GM19193 (cell line): ENCODE measurements around the gene FZD10.

Experiments
- POLR2A ChIP-seq: IDR thresholded peaks from 4 replicates; pipeline ENCODE4 v1.6.1; 2011; ENCODE audit not compliant: insufficient read depth, insufficient read length; ENCODE audit errors: extremely low read depth

The FZD10 gene

DNA sequence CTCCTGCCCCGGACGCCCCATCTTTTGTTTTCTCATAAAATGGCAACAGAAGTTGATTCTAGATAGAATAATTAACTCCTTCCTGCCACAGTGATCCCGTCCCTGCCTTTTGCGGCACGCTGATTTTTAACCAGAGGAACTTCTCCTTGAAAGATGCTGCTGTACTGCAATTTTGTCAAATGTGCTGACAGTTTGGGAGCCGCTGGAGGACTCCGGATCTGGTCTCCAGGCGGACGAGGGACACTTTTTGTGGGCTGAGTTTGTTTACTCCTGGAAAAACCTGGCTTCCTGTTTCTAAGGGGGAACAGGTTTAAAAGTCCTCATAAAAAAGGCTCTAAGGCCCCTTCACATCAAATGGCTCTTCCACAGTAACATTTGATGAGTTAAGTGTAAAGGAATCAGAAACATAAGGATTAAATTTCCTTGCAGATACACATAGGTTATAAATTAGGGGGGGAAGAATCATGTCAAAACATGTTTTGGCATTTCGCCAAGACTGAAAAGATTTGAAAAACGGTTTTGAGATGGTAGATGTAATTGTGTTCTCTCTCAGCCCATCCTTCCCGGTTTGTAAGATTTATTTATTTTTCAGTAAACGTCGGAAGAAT lies 15.5 kb downstream of the FZD10 start:
- TF ChIP-seq POLR2A, result no peak

DNA sequence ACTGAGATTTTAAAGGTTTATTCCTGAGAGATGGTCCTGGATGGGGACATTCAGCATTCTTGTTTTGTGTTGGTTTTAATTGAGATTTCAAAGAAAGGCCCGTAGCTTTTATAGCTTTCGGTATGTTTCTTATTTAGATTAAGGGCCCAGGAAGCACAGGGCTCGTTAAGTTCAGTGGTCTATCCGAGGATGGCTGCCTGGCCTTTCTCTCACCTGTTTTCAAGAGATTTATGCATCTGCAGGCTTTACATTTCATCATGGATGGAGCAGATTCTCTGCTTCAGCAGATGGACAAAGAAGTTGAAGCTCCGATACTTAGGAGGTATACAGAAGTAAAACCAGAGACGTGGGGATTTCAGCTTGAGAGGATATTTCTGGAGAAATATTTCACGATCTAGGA lies 16.0 kb downstream of the FZD10 start:
- TF ChIP-seq POLR2A, result no peak

DNA sequence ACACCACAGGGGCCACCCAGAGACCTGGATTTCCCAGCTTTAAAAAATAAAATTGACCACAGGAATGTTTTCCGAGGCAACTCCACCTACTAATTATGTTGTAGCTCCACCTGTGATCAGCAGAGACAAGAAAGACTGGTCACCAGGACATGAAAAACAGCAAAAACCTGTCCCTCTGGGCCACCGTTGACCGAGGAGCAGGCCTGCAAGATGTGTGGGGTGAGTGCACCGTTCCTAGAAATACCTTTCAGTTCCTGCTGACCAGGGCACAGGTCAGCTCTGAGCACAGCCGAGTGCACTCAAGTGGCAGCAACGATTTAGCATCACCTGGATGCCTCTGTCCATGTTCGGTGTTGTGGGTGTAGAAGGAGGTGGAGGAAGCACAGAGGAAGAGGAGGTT lies 16.9 kb downstream of the FZD10 start:
- no peak for TF ChIP-seq POLR2A

DNA sequence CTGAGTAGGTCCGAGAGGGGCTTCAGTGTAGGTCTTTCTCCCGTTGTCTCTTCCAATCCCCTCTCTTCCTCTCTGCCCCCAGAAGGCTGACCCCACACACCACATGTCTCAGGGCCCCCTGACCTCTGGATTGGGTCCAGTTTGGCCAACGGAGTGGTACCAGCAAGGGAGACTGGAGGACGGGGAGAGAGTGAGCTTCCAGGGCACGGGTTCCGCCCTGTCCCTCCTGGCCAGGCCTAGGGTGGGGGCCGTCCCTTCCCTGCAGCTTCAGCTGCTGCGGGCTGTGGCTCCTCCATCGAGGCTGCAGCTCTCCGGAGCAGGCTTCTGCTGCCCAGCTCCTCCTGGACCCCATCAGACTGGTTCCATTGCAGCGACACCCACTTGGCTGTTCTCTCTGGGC lies 17.4 kb downstream of the FZD10 start:
- no peak for TF ChIP-seq POLR2A

- no peak for TF ChIP-seq POLR2A
Observed at GRCh38 chr12:130181211-130181610, 18.9 kb downstream of the FZD10 start.

DNA sequence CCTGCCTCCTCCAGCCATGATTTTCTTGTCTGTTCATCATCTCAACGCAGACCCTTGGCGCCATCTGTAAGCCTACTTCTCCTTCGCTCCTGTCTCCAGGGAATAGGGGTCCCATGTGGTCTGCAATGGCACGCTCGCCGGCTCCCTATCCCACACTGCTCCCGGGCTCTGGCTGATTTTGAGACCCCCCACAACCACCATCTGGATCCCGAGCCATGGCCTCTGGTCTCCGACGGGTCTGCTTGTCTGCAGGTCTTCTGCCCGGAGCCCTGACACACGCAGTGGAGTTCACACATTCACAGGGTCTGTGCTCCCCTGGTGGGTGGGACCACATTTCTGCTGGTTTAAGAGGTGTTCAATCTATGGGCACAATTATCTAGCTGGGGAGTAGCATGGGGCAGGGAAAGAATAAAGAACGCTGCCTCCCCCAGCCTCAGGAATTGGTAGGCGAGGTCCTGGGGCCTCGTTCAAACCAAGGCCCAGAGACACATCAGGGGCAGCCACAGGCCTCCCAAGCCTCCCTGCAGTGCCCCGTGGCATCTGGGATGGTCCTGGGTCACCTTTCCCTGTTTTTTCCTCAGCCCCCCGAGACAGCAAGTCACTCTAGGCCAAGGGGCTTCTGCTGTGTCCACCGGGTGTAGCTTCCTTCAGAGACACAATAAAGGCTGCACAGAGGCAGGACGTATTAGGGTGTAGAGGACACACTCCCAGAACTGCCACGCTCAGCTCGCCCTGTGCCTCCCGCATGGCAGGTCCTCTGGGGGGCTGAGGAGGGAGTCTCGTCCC lies 21.5 kb downstream of the FZD10 start:
- TF ChIP-seq POLR2A, result no peak

- TF ChIP-seq POLR2A, result no peak
Observed at GRCh38 chr12:130184404-130185090, 22.3 kb downstream of the FZD10 start.

DNA sequence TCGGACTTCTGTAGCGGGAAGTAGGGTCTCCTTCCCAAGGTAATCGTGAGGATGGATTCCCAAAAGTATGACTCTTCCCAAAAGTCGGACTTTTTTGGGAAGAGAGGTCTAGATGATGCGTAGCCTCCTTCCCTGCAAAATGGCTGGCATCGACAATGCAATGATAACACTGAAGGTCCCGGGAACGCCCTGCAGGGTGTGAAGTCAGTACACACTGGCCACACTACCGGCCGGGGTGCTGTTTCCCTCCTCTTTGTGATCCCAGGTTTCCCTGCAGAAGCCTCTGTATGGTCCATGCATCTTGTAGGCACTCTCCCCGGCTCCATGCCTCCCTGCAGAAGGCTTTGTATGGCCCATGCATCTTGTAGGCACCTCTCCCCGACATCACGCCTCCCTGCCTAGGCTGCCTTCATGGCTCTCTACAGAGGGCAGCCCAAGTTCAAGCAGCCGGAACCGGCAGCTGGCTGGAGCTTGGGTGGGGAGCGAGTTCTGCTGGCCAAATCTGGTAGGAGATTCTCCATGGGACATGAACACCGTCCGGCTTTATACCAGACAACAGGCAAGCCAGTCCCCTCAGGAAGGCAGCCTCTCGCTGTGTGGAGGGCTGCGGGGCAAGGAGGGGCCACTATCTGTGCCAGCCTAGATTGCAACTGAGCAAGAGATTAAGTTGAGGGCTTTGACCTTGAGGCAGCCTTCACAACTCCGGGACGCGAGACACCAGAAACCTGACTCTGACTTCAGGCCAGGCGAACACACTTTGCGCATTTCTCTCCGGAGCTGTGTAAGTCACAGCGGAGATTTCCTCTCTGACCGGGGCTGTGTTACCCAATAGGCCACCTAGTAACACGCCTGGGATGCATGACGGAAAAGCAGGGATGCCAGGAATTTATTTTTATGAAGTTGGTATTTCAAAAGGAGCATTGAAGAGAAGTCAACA lies 23.5 kb downstream of the FZD10 start:
- no peak for TF ChIP-seq POLR2A

DNA sequence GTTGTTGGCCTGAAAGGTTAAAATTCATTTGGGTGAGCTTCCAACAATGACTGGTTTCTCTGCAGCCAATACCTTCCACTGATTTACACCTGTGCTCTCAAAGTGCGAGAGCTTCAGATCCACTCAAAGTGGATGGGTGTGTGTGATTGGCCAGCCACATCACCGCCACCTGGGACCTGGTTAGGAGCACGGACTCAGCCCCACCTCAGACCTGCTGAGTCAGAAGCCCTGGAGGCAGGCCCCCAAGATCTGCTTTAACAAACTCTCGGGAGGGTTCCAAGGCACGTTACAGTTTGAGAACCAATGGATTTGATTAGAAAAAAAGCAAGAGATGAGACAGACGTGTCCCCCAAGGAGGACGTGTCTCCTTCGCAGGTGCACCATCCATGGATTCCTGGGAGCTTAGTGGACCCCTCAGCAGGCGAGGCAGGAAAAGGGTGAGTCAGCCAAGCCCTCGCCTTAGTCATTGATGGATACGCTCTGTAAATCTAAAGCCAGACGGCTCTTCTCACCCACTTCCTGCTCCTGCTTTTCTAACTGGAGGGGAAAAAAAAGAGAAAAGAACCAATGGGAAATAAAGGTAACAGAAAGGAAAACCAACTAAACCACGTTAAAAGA lies 24.5 kb downstream of the FZD10 start:
- no peak for TF ChIP-seq POLR2A

DNA sequence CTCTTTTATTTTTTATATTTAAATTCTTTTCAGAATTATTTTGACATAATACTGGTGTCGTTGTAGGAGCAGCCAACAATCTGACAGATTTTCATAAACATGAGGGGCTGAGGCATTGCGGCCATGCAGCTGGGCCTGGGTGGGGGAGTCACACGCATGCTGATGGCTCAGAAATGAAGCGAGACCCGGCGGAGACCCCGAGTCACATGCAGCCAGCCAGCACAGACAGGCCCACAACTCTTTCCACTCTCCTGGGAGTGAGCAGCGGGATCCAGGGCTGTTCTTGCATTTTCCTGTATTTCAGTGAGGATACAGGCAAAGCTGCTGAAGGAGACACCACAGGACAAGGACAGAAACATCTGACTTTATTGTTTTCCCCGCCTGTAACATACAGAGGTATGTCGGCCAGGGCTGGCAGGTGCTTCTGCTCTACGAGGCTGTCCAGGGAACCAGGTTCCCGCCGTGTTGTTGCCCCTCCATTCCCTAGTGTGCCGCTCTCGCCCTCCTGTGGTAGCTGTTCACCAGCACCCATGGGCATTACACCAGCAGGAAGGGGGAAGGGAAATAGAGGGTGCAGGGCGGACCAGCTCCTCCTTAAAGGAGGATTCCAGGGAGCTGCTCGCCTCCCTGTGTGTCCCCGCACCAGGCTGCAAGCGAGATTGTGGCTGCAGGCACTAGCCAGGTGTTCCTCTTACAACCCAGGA lies 30.5 kb downstream of the FZD10 start:
- no peak for TF ChIP-seq POLR2A

DNA sequence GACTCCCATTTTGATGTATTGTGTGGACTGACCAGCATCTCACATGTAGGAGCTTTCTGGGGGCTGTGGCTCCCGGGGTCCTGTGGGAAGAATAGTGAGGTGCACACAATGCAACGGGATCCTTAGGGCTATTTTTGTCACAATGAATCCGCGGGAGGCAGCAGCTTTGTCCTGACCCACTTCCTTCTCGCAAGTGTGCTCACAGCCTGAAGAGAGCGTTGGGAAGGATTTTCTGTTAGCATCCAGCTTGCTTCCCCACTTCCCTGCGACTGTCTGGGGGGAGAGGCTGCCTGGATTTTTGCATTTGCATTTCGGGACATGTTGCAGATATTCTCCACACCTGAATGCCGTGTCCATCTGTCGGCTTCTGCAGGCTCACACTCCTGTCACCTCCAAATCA lies 31.9 kb downstream of the FZD10 start:
- no peak for TF ChIP-seq POLR2A

GRCh38 chr12:130195369-130195768 lies 33.1 kb downstream of the FZD10 start:
- TF ChIP-seq POLR2A, result no peak

GRCh38 chr12:130195776-130196175 lies 33.5 kb downstream of the FZD10 start:
- no peak for TF ChIP-seq POLR2A

DNA sequence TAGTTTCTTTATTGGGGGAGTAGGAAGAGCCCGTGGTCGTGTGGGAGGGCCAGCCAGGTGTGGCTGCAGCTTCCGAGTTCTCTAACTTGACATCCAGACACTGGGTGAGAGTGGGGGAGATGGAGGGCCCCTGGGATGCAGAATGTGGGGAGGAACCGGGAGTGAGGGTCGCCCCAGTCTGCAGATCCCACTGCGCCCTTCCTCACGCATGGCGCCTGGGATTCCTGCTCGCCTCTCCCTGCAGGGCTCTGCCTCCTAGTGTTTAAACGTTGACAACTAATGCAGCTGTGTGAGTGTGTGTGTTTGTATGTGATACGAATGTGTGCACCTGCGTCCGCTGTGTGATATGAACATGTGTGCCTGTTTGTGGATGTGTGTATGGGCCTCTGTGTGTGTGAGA lies 34.6 kb downstream of the FZD10 start:
- TF ChIP-seq POLR2A, result no peak

DNA sequence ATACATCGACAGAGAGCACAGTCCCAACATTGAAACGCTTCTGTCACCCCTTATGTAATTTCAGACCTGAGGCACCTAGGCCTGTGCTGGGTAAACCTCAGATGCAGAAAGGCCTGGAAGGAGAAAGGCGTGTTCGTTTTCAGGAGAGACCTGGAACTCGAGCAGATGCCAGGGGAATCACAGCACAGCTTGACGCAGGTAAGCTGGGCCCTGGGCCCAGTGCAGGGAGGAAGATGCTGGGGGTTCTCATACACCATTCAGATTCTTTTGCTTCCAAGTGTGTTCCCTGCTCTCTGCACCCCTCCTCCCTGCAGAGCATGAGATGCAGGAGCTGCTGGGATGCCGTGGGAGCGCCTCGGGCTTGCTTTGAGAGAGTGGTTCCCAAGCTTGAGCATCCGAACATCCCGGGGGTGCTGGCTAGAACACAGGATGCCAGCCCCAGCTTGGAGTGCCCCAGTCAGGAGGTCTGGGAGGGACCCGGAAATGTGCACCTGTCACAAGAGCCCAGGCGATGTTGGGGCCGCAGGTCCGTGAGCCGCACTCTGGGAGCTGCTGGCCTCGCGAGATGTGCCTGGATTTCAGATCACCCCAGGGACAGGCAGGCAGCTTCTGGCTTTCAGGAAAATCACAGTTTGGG lies 35.9 kb downstream of the FZD10 start:
- TF ChIP-seq POLR2A, result no peak
